Lung (tissue), 12 donors: ENCODE measurements around the gene SCAMP4. TPM values are rescaled to one million over a fixed set of nuclear protein-coding genes. Genes with fewer than 3 reads are reported as not detected.

ENCODE experiments used
- ATAC-seq: fragments of 200-7000 bp; cut with Tn5 transposase; one replicate; pipeline ENCODE4 v1.9.1; 2020; ENCODE audit warnings: moderate number of reproducible peaks; ENCODE audit not compliant: insufficient read depth, low FRiP score
- DNase-seq, 3 donors: peaks; one replicate each; pipeline ENCODE4 v3.0.0-alpha.2; 2013 to 2017
- H3K27ac ChIP-seq, 2 donors: one replicate each; pipeline ENCODE4 v1.5.1; 2013; ENCODE audit warnings: mild to moderate bottlenecking in 2 of 2, moderate library complexity in 2 of 2, control low read depth in 1 of 2, inconsistent platforms in 1 of 2, low read depth in 1 of 2, low read length in 1 of 2
- H3K27me3 ChIP-seq, 3 donors: one replicate each; pipeline ENCODE4 v1.5.1; 2013; ENCODE audit warnings: low read length in 2 of 3; ENCODE audit not compliant: control insufficient read depth in 3 of 3, insufficient read depth in 3 of 3
- H3K36me3 ChIP-seq, 4 donors: one replicate each; pipeline ENCODE4 v1.5.1; 2013; ENCODE audit warnings: low read length in 4 of 4, mild to moderate bottlenecking in 1 of 4, moderate library complexity in 1 of 4; ENCODE audit not compliant: control insufficient read depth in 4 of 4, insufficient read depth in 4 of 4
- H3K4me1 ChIP-seq, 5 donors: one replicate each; pipeline ENCODE4 v1.5.1; 2013; ENCODE audit warnings: low read length in 5 of 5, mild to moderate bottlenecking in 2 of 5, moderate library complexity in 1 of 5; ENCODE audit not compliant: control insufficient read depth in 5 of 5, insufficient read depth in 5 of 5
- H3K4me3 ChIP-seq: one replicate; pipeline ENCODE4 v1.5.1; 2013; ENCODE audit warnings: mild to moderate bottlenecking, control low read depth, moderate library complexity
- H3K9ac ChIP-seq, 2 donors: one replicate each; pipeline ENCODE4 v1.5.1; 2013; ENCODE audit warnings: low read length in 2 of 2, control low read depth in 1 of 2; ENCODE audit not compliant: insufficient read depth in 1 of 2
- H3K9me3 ChIP-seq, 4 donors: one replicate each; pipeline ENCODE4 v1.5.1; 2013; ENCODE audit warnings: low read length in 3 of 4, mild to moderate bottlenecking in 1 of 4, moderate library complexity in 1 of 4; ENCODE audit not compliant: control insufficient read depth in 4 of 4, insufficient read depth in 3 of 4
- CTCF ChIP-seq: IDR thresholded peaks from 2 replicates; pipeline ENCODE4 v1.5.1; 2012; ENCODE audit warnings: mild to moderate bottlenecking; ENCODE audit errors: control extremely low read depth, extremely low read depth
- WGBS, 2 donors: extraction: QIAGEN DNeasy Blood & Tissue Kit; methylation state at CpG; one replicate each; pipeline ENCODE4 v1.1.7; 2013; 5-methylcytosine and 5-hydroxymethylcytosine counted together
- polyA plus RNA-seq, 2 donors: library from polyadenylated mRNA; stranded (reverse); fragments of 200-250 nt; gene quantifications; one replicate each; pipeline ENCODE4 v1.2.1, GENCODE V29; 2013
- total RNA-seq, 2 donors: library from RNA; depleted of rRNA in 1 of 2; stranded (reverse); fragments of >200 nt in 1 of 2; gene quantifications; one replicate each; pipeline ENCODE4 v1.2.1, GENCODE V29; 2014 to 2021
- donor health status: control.
- donor health status: control.
- donor health status: Bipolar disorder and iron deficiency.
- donor health status: healthy.
- donor health status: DM: yes; HTN: yes; CAD: no.

SCAMP4 gene
- total and polyA plus RNA-seq, 4 donors = 45.7 to 86.6 (median 56.2) TPM

DNA sequence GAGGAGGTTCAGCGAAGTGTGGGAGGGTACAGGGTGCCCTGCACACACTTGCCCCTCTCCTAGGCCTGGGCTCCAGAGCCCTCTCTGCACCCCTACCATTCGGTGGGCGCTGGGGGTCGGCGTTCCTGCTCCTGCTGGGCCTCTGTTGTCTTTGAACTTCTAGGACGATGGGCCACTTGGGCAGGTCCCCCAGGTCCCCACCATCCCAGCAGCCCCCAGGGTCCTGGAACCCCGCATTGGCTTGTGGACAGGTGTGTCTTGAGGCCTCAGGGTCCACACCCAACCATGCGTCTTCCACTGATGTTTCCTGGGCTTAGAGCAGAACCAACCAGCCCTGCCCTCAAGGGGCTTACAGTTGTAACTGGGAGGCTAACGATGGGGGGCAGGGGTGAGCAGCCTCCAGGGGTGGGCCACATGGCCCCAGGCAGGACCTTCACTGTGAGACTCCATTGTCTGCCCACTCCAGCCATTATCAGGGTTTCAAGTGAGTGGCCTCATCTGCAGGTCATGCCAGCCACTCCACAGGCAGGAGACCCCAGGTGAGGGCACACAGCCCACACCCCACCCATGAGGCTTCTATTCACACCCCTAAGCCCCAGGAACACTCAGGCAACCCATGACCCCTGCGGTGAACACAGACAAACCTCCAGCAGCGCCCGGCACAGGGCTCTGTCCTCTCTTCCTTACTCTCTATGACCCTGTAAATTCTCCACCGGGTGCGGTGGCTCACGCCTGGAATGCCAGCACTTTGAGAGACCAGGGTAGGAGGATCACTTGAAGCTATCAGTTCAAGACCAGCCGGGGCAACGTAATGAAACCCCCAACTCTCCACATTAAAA, 39.8 kb upstream of the SCAMP4 start:
- Histone ChIP-seq H3K36me3 (no peaks in the 10 kb centered on the region), H3K9me3 (no peaks in the 10 kb centered on the region), H3K27ac (peak overlapping the region; percentile 24 to 71), H3K4me1 (peaks cover 0 to 27% (median 9%) of the 10 kb centered on the region in 5 donors), H3K9ac (no peak overlapping the region), H3K27me3 (no peaks in the 10 kb centered on the region), H3K4me3 (no peak overlapping the region)
- 87 to 90% methylated on average over 17 of the region's 17 CpGs for WGBS, 2 donors
- ATAC-seq (no peak), DNase-seq (no peak)
- no peak for TF ChIP-seq CTCF

GRCh38 chr19:1866693-1867348, 38.4 kb upstream of the SCAMP4 start:
- no peak for DNase-seq
- no peak for TF ChIP-seq CTCF
- no peak overlapping the region for H3K9ac ChIP-seq
- peaks cover 0 to 13% (median 4%) of the 10 kb centered on the region in 5 donors for H3K4me1 ChIP-seq
- no peaks in the 10 kb centered on the region for H3K9me3 ChIP-seq
- no peaks in the 10 kb centered on the region for H3K27me3 ChIP-seq
- H3K4me3 ChIP-seq = no peak overlapping the region
- WGBS, 2 donors = 91 to 92% methylated on average over 8 of the region's 8 CpGs
- ATAC-seq = no peak
- H3K36me3 ChIP-seq = peaks cover 0 to 8% (median 0%) of the 10 kb centered on the region in 4 donors
- no peak overlapping the region for H3K27ac ChIP-seq

DNA sequence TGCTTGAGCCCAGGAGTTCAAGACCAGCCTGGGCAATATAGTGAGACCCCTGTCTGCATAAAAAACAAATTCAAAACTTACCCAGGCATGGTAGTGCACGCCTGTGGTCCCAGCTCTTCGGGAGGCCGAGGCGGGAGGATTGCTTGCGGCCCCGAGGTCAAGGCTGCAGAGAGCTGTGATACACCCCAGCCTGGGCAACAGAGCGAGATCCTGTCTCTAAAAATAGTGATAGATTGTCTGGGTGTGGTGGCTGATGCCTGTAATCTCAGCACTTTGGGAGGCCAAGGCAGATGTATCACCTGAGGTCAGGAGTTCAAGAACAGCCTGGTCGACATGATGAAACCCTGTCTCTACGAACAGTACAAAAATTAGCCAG, 37.9 kb upstream of the SCAMP4 start:
- DNase-seq (no peak), ATAC-seq (no peak)
- no peaks in the 10 kb centered on the region for H3K27me3 ChIP-seq
- no peak overlapping the region for H3K27ac ChIP-seq
- peaks cover 0 to 8% (median 0%) of the 10 kb centered on the region in 4 donors for H3K36me3 ChIP-seq
- 95 to 96% methylated on average over 9 of the region's 9 CpGs for WGBS, 2 donors
- H3K9me3 ChIP-seq = no peaks in the 10 kb centered on the region
- H3K4me3 ChIP-seq = no peak overlapping the region
- no peak overlapping the region for H3K9ac ChIP-seq
- TF ChIP-seq CTCF = no peak
- H3K4me1 ChIP-seq = peaks cover 0 to 8% (median 4%) of the 10 kb centered on the region in 5 donors
